Astrocyte (in vitro differentiated cells and primary cell): Measurements from ENCODE around the gene BAG5. TPM values are rescaled to one million over a fixed set of nuclear protein-coding genes. Genes with fewer than 3 reads are reported as not detected.

Experiments
- DNase-seq: peaks from one replicate; pipeline ENCODE4 v3.0.0-alpha.2; 2010; ENCODE audit warnings: low read depth
- FAIRE-seq: peaks from 2 replicates; lab custom pipeline; 2011; peaks lifted over from hg19 to GRCh38; lab: Jason Lieb, UNC
- H2AFZ ChIP-seq: 2 replicates; pipeline ENCODE4 v1.6.0; 2012; ENCODE audit warnings: low read depth, low read length, inconsistent platforms
- H3K27ac ChIP-seq: 2 replicates; pipeline ENCODE4 v1.5.1; 2011; ENCODE audit warnings: low read depth, low read length, inconsistent platforms
- H3K27me3 ChIP-seq: 2 replicates; pipeline ENCODE4 v1.6.0; 2011; ENCODE audit warnings: low read length, inconsistent platforms; ENCODE audit not compliant: insufficient read depth
- H3K36me3 ChIP-seq: 2 replicates; pipeline ENCODE4 v1.5.1; 2011; ENCODE audit warnings: low read length, inconsistent platforms; ENCODE audit not compliant: insufficient read depth
- H3K4me1 ChIP-seq: 2 replicates; pipeline ENCODE4 v1.5.1; 2011; ENCODE audit warnings: low read length, inconsistent platforms; ENCODE audit not compliant: insufficient read depth
- H3K4me2 ChIP-seq: 2 replicates; pipeline ENCODE4 v1.6.0; 2012; ENCODE audit warnings: low read length, inconsistent platforms
- H3K4me3 ChIP-seq: 2 replicates; pipeline ENCODE4 v1.5.1; 2011; ENCODE audit warnings: low read depth, mild to moderate bottlenecking, low read length, inconsistent platforms; ENCODE audit not compliant: insufficient read depth
- H3K79me2 ChIP-seq: 2 replicates; pipeline ENCODE4 v1.6.0; 2012; ENCODE audit warnings: mild to moderate bottlenecking, low read length, inconsistent platforms; ENCODE audit not compliant: insufficient read depth
- H3K9ac ChIP-seq: 2 replicates; pipeline ENCODE4 v1.6.0; 2012; ENCODE audit warnings: mild to moderate bottlenecking, low read length, inconsistent platforms
- H3K9me3 ChIP-seq: 2 replicates; pipeline ENCODE4 v1.5.1; 2012; ENCODE audit warnings: low read depth, mild to moderate bottlenecking, low read length, inconsistent platforms; ENCODE audit not compliant: insufficient read depth
- H4K20me1 ChIP-seq: 2 replicates; pipeline ENCODE4 v1.6.0; 2012; ENCODE audit warnings: low read length, inconsistent platforms; ENCODE audit not compliant: insufficient read depth
- H3K27ac Mint-ChIP-seq: one replicate; pipeline ENCODE4 v1.8.0; 2021; ENCODE audit warnings: mild to moderate bottlenecking, mixed read lengths; ENCODE audit not compliant: unreplicated experiment
- H3K27me3 Mint-ChIP-seq: one replicate; pipeline ENCODE4 v1.8.0; 2021; ENCODE audit warnings: low read depth, mixed read lengths; ENCODE audit not compliant: unreplicated experiment
- H3K36me3 Mint-ChIP-seq: one replicate; pipeline ENCODE4 v1.8.0; 2021; ENCODE audit warnings: low read depth, mixed read lengths; ENCODE audit not compliant: unreplicated experiment
- H3K4me1 Mint-ChIP-seq: one replicate; pipeline ENCODE4 v1.8.0; 2021; ENCODE audit warnings: low read depth, mixed read lengths; ENCODE audit not compliant: unreplicated experiment
- H3K4me3 Mint-ChIP-seq: one replicate; pipeline ENCODE4 v1.8.0; 2021; ENCODE audit warnings: mild to moderate bottlenecking, moderate library complexity, mixed read lengths; ENCODE audit not compliant: unreplicated experiment
- H3K9me3 Mint-ChIP-seq: one replicate; pipeline ENCODE4 v1.8.0; 2021; ENCODE audit warnings: mild to moderate bottlenecking, mixed read lengths; ENCODE audit not compliant: unreplicated experiment
- CTCF ChIP-seq: IDR thresholded peaks from 2 replicates; pipeline ENCODE4 v1.5.1; 2011; ENCODE audit warnings: low read depth, mild to moderate bottlenecking, inconsistent platforms, low read length, moderate library complexity; ENCODE audit not compliant: insufficient read depth
- EZH2 ChIP-seq: IDR thresholded peaks from 2 replicates; pipeline ENCODE4 v1.6.1; 2012; ENCODE audit warnings: mild to moderate bottlenecking, low read length, inconsistent platforms; ENCODE audit not compliant: insufficient read depth
- total RNA-seq: library from RNA; stranded (reverse); gene quantifications from 2 replicates; pipeline ENCODE4 v1.2.1, GENCODE V29; 2021

BAG5 gene
- total RNA-seq, 1 donor from 2014 or later, result 35.2 TPM

GRCh38 chr14:103574707-103575285 lies 12.3 kb upstream of the BAG5 start:
- peaks cover 5% of the 10 kb centered on the region for H3K36me3 Mint-ChIP-seq
- Histone ChIP-seq H4K20me1 (peaks cover 60% of the 10 kb centered on the region), H3K4me3 (no peak overlapping the region), H3K79me2 (peaks cover 37% of the 10 kb centered on the region), H3K4me2 (no peak overlapping the region), H3K9ac (no peak overlapping the region), H3K27ac (no peak overlapping the region), H2AFZ (no peak overlapping the region), H3K9me3 (no peaks in the 10 kb centered on the region), H3K36me3 (peaks cover 19% of the 10 kb centered on the region), H3K4me1 (peaks cover 13% of the 10 kb centered on the region), H3K27me3 (no peaks in the 10 kb centered on the region)
- no peak overlapping the region for H3K27ac Mint-ChIP-seq
- no peak for FAIRE-seq
- DNase-seq, result no peak
- H3K9me3 Mint-ChIP-seq, result no peaks in the 10 kb centered on the region
- TF ChIP-seq EZH2 (no peak), CTCF (no peak)
- H3K4me1 Mint-ChIP-seq, result peaks cover 10% of the 10 kb centered on the region
- no peak overlapping the region for H3K4me3 Mint-ChIP-seq
- H3K27me3 Mint-ChIP-seq, result no peaks in the 10 kb centered on the region

- Histone ChIP-seq H3K36me3 (peaks cover 19% of the 10 kb centered on the region), H3K27me3 (no peaks in the 10 kb centered on the region), H4K20me1 (peaks cover 65% of the 10 kb centered on the region), H3K9ac (no peak overlapping the region), H3K79me2 (peaks cover 44% of the 10 kb centered on the region), H3K4me2 (no peak overlapping the region), H3K27ac (no peak overlapping the region), H3K9me3 (no peaks in the 10 kb centered on the region), H3K4me3 (no peak overlapping the region), H3K4me1 (peaks cover 13% of the 10 kb centered on the region), H2AFZ (no peak overlapping the region)
- peaks cover 15% of the 10 kb centered on the region for H3K4me1 Mint-ChIP-seq
- TF ChIP-seq CTCF, result no peak
- no peak for TF ChIP-seq EZH2
- peaks cover 5% of the 10 kb centered on the region for H3K36me3 Mint-ChIP-seq
- no peaks in the 10 kb centered on the region for H3K9me3 Mint-ChIP-seq
- no peaks in the 10 kb centered on the region for H3K27me3 Mint-ChIP-seq
- no peak for DNase-seq
- no peak overlapping the region for H3K4me3 Mint-ChIP-seq
- no peak overlapping the region for H3K27ac Mint-ChIP-seq
- FAIRE-seq, result no peak
These were observed 11.6 kb upstream of the BAG5 start for GRCh38 chr14:103574104-103574503.

GRCh38 chr14:103569408-103569807 lies 7.0 kb upstream of the BAG5 start:
- H3K4me3 ChIP-seq, result no peak overlapping the region
- H3K27ac ChIP-seq, result no peak overlapping the region

More at GRCh38 chr14:103569408-103569807, 7.0 kb upstream of the BAG5 start:
- no peak overlapping the region for H3K9ac ChIP-seq
- peaks cover 77% of the 10 kb centered on the region for H3K79me2 ChIP-seq
- H4K20me1 ChIP-seq, result peaks cover 71% of the 10 kb centered on the region
- no peaks in the 10 kb centered on the region for H3K9me3 ChIP-seq
- H3K36me3 ChIP-seq, result peaks cover 11% of the 10 kb centered on the region
- no peaks in the 10 kb centered on the region for H3K27me3 ChIP-seq
- DNase-seq, result no peak
- FAIRE-seq, result no peak
- Mint-ChIP-seq H3K36me3 (no peaks in the 10 kb centered on the region), H3K27me3 (no peaks in the 10 kb centered on the region), H3K9me3 (no peaks in the 10 kb centered on the region), H3K27ac (peak overlapping the region; percentile 63), H3K4me1 (peaks cover 13% of the 10 kb centered on the region), H3K4me3 (no peak overlapping the region)
- peak overlapping the region; percentile 16 for H3K4me2 ChIP-seq
- H2AFZ ChIP-seq, result no peak overlapping the region
- H3K4me1 ChIP-seq, result no peaks in the 10 kb centered on the region
- TF ChIP-seq EZH2 (no peak), CTCF (no peak)
